DMS79 (cell line): ENCODE measurements around the gene DNM3.

Experiments
- DNase-seq: peaks from one replicate; lab custom pipeline; 2025; lab: John Stamatoyannopoulos, UW

Gene DNM3

GRCh38 chr1:172395576-172395975 is 554.3 kb downstream of the DNM3 start:
- no peak for DNase-seq

GRCh38 chr1:172397221-172397620 is 555.9 kb downstream of the DNM3 start:
- DNase-seq = no peak

- DNase-seq = no peak
These were observed 556.3 kb downstream of the DNM3 start for GRCh38 chr1:172397633-172398032.

- no peak for DNase-seq
These were observed 556.9 kb downstream of the DNM3 start for GRCh38 chr1:172398193-172398592.

GRCh38 chr1:172398970-172399755 is 557.9 kb downstream of the DNM3 start:
- DNase-seq = no peak

- DNase-seq = no peak
These were observed 558.7 kb downstream of the DNM3 start for GRCh38 chr1:172399756-172400721.

DNA sequence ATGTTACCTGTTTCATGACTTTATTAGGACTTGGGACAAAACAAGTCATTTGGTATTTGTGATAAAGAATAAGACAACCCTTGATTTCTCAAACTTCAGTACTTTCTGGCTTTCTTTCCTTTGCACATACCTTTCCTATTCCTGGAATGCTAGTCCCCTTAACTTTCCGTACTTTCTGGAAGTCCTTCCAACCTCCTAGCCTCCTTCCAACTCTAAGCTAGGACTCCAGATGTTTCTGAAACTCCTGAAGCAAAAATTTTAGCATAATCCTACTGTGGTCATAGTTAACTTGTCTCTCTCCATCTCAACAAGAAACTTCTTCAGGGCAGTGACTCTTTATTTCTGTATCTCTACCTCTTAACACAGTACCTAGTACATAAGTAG is 559.4 kb downstream of the DNM3 start:
- DNase-seq = no peak

DNA sequence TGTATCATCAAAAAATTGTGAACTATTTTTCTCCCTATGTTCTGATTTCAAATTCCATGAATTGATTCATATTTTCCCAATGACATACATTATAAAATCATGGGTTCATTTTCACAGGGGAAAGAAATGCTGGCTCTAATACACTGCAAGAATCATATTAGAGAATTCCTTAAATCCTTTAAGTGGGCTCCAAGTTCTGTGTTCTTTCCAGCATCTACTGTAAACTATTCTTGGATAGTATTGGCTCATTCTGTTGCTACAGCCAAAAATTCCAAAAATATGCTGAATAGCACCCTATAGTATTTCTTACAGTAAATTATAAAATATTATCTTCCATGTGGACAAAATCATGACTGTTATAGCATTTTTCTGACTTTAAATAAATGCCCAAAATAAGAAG is 560.2 kb downstream of the DNM3 start:
- DNase-seq = no peak

DNA sequence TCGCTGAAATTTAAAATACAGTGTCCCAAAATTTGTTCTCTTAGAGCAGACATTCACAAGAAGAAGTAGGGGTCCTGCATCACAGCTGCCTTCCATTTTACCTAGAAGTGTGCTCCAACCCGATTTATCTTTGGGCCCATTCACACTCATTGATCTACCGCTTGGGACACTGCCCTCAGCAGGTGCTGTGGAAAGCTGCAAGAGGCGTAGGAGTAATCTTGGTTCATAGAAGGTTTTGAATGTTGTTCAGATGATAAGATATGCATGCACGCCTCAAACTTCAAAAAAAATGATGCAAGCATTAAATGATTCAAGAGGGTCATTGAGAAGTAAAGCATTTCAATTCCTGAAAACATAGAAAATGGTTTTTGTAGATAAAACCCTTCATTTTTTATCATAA is 560.6 kb downstream of the DNM3 start:
- DNase-seq = no peak

DNA sequence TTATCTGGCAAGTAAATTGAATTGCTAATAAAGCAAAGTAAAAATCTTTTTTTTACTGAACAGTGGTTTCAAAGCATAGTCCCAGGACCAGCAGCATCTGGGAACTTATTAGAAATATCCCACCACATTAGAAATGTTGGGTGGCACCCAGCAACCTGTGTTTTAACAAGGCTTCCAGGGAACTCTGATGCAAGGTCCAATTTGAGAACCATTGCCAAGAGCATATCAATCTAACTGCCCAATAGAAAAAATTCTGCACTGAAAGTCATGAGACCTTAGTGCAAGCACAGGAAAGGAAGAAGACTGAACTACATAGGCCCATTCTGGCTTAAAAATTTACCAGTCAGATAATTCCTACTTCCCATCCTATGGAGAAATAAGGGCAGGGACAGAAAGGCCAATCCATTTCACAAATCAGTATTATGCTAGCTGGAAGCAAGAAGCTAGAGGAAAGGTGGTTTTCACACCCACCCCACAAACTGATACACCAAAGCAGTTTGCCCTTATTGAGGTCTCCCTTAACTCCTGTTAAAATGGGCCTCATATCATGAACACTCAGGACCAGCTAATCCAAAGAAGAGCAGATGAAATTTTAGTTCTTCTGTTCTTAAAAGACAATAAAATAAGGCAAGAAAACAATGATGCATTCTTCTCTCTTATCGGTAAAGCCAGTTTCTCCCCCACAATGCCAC is 561.7 kb downstream of the DNM3 start:
- no peak for DNase-seq

DNA sequence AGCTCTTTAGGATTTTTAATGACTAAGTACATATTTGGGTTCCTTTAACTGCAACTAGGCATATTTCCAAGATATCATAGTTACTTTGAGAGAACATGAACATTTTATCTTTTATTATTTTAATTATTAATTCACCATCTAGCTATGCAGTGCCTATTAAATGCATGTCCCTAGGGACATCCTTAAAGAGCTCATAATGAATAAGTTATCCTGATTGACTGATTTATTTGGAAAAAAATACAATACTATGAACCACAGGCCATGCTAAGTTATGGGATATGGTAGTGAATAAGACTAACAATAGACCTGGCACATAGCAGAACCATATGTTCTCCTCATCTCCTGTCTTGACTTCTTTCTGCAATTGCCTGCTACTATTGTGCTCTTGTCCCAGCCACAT is 562.8 kb downstream of the DNM3 start:
- DNase-seq = no peak

GRCh38 chr1:172405912-172406311 is 564.6 kb downstream of the DNM3 start:
- DNase-seq = no peak

- no peak for DNase-seq
These were observed 565.7 kb downstream of the DNM3 start for GRCh38 chr1:172406968-172407367.

DNA sequence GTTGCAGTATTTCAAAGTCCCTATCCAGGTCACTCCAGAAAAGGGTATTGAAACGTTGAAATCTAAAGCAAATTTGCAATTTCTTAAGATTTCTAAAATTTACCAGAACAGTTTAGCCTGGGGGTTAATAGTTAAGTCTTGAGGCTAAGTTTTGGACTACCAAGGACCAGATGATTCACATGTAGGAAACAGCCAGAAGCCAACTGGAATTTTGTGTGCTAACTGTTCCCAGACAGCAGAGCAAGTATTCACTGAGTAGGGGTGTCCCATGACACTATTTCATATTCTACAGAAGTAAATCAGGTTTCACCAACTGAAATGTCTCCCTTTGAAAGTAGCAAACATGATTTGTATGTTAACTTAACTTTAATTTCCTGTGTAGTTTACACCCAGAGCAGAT is 567.7 kb downstream of the DNM3 start:
- DNase-seq = no peak

- DNase-seq = no peak
These were observed 568.7 kb downstream of the DNM3 start for GRCh38 chr1:172410027-172410426.

DNA sequence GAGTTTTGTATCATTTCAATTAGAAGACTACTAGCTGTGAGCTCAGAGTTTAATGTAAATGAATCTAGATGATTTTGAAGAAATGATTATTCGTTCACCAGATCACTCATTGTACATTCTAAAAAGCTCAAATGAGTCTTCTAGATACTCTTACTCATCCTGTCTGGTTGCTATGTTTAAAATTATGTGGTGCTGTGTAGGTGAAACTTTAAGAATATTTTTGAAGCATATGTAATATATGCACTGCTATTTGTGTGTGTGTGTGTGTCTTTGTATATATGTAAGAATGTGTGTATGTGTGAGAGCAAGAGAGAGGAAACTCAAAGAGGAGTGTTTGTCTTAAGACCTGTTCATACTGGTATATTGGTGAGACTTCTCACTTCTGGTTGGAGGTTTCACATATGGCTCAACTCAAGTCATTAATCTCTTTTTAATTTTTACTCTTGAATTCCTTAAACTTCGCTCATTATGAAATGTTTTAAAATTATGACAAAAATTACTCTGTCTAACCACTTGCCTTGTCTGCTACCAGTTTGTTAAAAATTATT is 570.6 kb downstream of the DNM3 start:
- DNase-seq = no peak

- no peak for DNase-seq
These were observed 573.0 kb downstream of the DNM3 start for GRCh38 chr1:172414331-172414730.

- DNase-seq = no peak
These were observed 575.3 kb downstream of the DNM3 start for GRCh38 chr1:172416496-172417035.

DNA sequence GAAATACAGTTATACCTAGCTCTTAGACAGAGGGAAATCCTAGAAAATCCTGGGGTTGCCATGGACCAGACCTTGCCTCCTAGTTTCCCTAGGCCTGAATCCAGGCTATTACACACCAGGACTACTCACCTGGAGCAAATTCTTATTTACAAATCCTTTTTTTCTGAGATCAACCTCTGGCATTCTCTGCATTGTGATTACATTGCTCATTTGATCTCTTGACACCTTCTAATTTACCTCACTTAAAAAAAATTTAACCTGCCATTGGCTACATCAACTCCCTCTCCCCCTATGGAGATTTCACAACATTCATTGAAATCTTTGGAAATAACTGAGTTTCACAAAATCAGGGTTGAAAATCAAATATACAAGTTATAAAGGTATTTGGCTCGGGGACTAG is 576.3 kb downstream of the DNM3 start:
- DNase-seq = no peak

DNA sequence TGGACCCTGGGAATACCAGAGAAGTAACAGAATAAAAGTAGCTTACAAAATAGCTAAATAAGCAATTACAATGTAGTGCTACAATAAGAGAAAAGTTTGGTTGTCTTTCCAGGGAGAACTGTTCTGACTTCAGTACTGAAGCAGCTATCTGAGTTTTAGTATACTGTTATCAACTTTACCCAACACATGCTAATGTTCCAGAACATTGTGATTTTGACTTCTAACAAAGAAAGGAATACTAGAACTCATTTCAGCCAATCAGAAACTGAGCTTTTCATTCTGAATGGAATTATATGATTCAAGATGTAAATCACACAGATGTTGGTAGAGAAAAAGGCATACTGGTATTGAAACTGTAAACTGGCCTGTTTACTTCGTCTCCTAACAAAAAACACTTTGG is 579.1 kb downstream of the DNM3 start, which contains the start of gene C1orf105:
C1orf105 (plus strand) TSS at position 301 of the 400 bp plus-strand sequence. CDS start 201 bp downstream, outside the sequence.
- DNase-seq = no peak

DNA sequence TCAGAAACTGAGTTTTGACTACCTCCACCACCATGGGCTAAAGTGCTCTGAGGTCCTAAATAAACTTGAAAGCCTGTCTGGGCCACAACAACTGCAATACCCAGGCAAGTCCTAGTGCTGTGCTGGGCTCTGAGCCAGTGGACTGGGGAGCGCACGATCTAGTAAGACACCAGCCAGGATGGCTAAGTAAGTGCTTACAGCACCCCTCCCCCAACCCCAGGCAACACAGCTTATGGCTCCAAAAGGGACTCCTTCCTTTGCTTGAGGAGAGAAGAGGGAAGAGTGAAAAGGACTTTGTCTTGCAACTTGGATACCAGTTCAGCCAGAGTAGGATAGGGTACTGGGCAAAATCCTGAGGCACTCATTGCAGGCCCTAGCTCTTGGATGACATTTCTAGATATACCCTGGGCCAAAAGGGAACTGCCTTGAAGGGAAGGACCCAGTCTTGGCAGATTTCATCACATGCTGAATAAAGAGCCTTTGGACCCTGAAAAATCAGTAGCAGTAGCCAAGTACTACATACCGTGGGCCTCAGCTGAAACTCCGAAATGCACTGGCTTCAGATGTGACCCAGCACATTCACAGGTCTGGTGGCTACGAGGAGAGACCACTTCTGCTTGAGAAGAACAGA is 580.8 kb downstream of the DNM3 start:
- DNase-seq = no peak
